IMR-90 (cell line): ENCODE data around the gene HGFAC. TPM values are rescaled to one million over a fixed set of nuclear protein-coding genes. Genes with fewer than 3 reads are reported as not detected.

Experiments
- ATAC-seq: fragments of 200-7000 bp; cut with Tn5 transposase; 2 replicates; pipeline ENCODE4 v1.9.1; 2020; ENCODE audit warnings: low read depth, mild to moderate bottlenecking, moderate library complexity
- BruUV-seq: library from RNA; stranded (reverse); fragments of 400-500 nt; replicated peaks from 2 replicates; lab custom pipeline; 2021; lab: Mats Ljungman, UMichigan
- CTCF ChIA-PET: fragments of 300-600 bp; formaldehyde crosslinking; extraction: SDS; loops from one replicate; lab custom pipeline; 2021; ENCODE audit warnings: antibody characterized with exemption; lab: Yijun Ruan, JAX
- POLR2A ChIA-PET: fragments of 300-600 bp; sonication (Branson Sonifier 250); formaldehyde crosslinking; loops from one replicate; lab custom pipeline; 2022; ENCODE audit warnings: antibody characterized with exemption; ENCODE audit not compliant: unreplicated experiment; lab: Charles Lee
- DNase-seq: peaks from one replicate; pipeline ENCODE4 v3.0.0; 2013
- H2AFZ ChIP-seq: replicated peaks from 2 replicates; pipeline ENCODE3; 2013; ENCODE audit warnings: low read length, mild to moderate bottlenecking; ENCODE audit not compliant: poor library complexity
- H2AK5ac ChIP-seq: 2 replicates; pipeline ENCODE4 v1.6.1; 2013; ENCODE audit warnings: low read depth, low read length, inconsistent platforms
- H2AK9ac ChIP-seq: replicated peaks from 2 replicates; pipeline ENCODE3; 2013; ENCODE audit warnings: mild to moderate bottlenecking, low read depth, low read length, moderate library complexity; ENCODE audit not compliant: poor library complexity
- H2BK120ac ChIP-seq: 2 replicates; pipeline ENCODE4 v1.6.1; 2013; ENCODE audit warnings: low read depth, low read length, inconsistent platforms
- H2BK15ac ChIP-seq: 3 replicates; pipeline ENCODE4 v1.6.1; 2013; ENCODE audit warnings: low read depth, low read length, inconsistent platforms
- H2BK20ac ChIP-seq: 2 replicates; pipeline ENCODE4 v1.6.1; 2013; ENCODE audit warnings: low read depth, mild to moderate bottlenecking, inconsistent platforms, low read length, moderate library complexity
- H2BK5ac ChIP-seq: 2 replicates; pipeline ENCODE4 v1.6.1; 2013; ENCODE audit warnings: mild to moderate bottlenecking, low read depth, low read length, inconsistent platforms; ENCODE audit not compliant: poor library complexity, severe bottlenecking
- H3K14ac ChIP-seq: replicated peaks from 2 replicates; pipeline ENCODE4 v1.6.1; 2013; ENCODE audit warnings: low read depth, low read length, inconsistent platforms
- H3K18ac ChIP-seq: 2 replicates; pipeline ENCODE4 v1.6.1; 2013; ENCODE audit warnings: low read depth, low read length, control low read depth
- H3K23ac ChIP-seq: 2 replicates; pipeline ENCODE4 v1.6.1; 2013; ENCODE audit warnings: low read depth, low read length, inconsistent platforms
- H3K27ac ChIP-seq: 2 replicates; pipeline ENCODE4 v1.5.1; 2013; ENCODE audit warnings: mild to moderate bottlenecking, control low read depth, low read length; ENCODE audit not compliant: insufficient read depth
- H3K27me3 ChIP-seq: 2 replicates; pipeline ENCODE4 v1.6.1; 2013; ENCODE audit warnings: low read length; ENCODE audit not compliant: control insufficient read depth, insufficient read depth
- H3K36me3 ChIP-seq: 2 replicates; pipeline ENCODE4 v1.6.1; 2013; ENCODE audit warnings: low read length, mixed read lengths; ENCODE audit not compliant: control insufficient read depth, insufficient read depth
- H3K4ac ChIP-seq: 2 replicates; pipeline ENCODE4 v1.6.1; 2013; ENCODE audit warnings: low read depth, low read length, inconsistent platforms
- H3K4me1 ChIP-seq: 2 replicates; pipeline ENCODE4 v1.6.1; 2013; ENCODE audit warnings: low read length, mixed read lengths; ENCODE audit not compliant: control insufficient read depth, insufficient read depth
- H3K4me2 ChIP-seq: 2 replicates; pipeline ENCODE4 v1.6.1; 2013; ENCODE audit warnings: low read depth, mild to moderate bottlenecking, control low read depth, low read length, moderate library complexity
- H3K4me3 ChIP-seq: 2 replicates; pipeline ENCODE4 v1.5.1; 2013; ENCODE audit warnings: low read depth, mild to moderate bottlenecking, control low read depth, low read length, moderate library complexity; ENCODE audit not compliant: insufficient read depth
- H3K56ac ChIP-seq: 2 replicates; pipeline ENCODE4 v1.6.1; 2013; ENCODE audit warnings: low read length, inconsistent platforms; ENCODE audit not compliant: insufficient read depth; ENCODE audit errors: extremely low read depth
- H3K79me1 ChIP-seq, 2 experiments: 2 replicates each; pipeline ENCODE4 v1.6.1; 2013; ENCODE audit warnings: low read length in 2 of 2, inconsistent platforms in 1 of 2, low read depth in 1 of 2
- H3K9ac ChIP-seq: 2 replicates; pipeline ENCODE4 v1.6.1; 2013; ENCODE audit warnings: low read depth, low read length, control low read depth
- H3K9me1 ChIP-seq: 2 replicates; pipeline ENCODE4 v1.6.1; 2013; ENCODE audit warnings: low read length, inconsistent platforms; ENCODE audit not compliant: insufficient read depth
- H3K9me3 ChIP-seq: 2 replicates; pipeline ENCODE4 v1.6.1; 2013; ENCODE audit warnings: low read length; ENCODE audit not compliant: control insufficient read depth, insufficient read depth
- H4K20me1 ChIP-seq: 2 replicates; pipeline ENCODE4 v1.6.1; 2013; ENCODE audit warnings: low read length, inconsistent platforms; ENCODE audit not compliant: insufficient read depth
- H4K5ac ChIP-seq: 2 replicates; pipeline ENCODE4 v1.6.1; 2013; ENCODE audit warnings: mild to moderate bottlenecking, low read depth, low read length, control low read depth
- H4K8ac ChIP-seq, 2 experiments: 2 replicates each; pipeline ENCODE4 v1.6.1; 2013; ENCODE audit warnings: low read depth in 2 of 2, low read length in 2 of 2, control low read depth in 1 of 2, inconsistent platforms in 1 of 2
- H4K91ac ChIP-seq: 2 replicates; pipeline ENCODE4 v1.6.1; 2013; ENCODE audit warnings: low read depth, low read length, inconsistent platforms; ENCODE audit not compliant: insufficient read depth
- CHD1 ChIP-seq: IDR thresholded peaks from 2 replicates; pipeline ENCODE4 v1.6.1; 2012; ENCODE audit warnings: low read depth, low read length, improper control_type of control experiment
- POLR2A ChIP-seq: IDR thresholded peaks from 2 replicates; pipeline ENCODE4 v1.6.1; 2012; ENCODE audit warnings: mild to moderate bottlenecking, low read depth, low read length
- SMC3 ChIP-seq: fragments of 150-350 bp; IDR thresholded peaks from 2 replicates; pipeline ENCODE4 v1.6.1; 2016; ENCODE audit warnings: low read depth, mild to moderate bottlenecking, antibody characterized with exemption, low read length, moderate library complexity
- WGBS, 2 experiments: methylation state at CpG; one replicate each; pipeline versions ENCODE4 v1.1.5 to v1.1.7; 2013; ENCODE audit warnings: missing lambda C conversion rate in 2 of 2; ENCODE audit not compliant: insufficient read length in 1 of 2; ENCODE audit errors: extremely low coverage in 2 of 2; 5-methylcytosine and 5-hydroxymethylcytosine counted together
- dilution Hi-C: fragments of 300-500 bp; cut with HindIII; formaldehyde crosslinking; loops from one replicate; pipeline ENCODE4 v1.14.3; 2018; ENCODE audit warnings: low sequenced_read_pairs; ENCODE audit not compliant: unreplicated experiment
- in situ Hi-C: fragments of 300-500 bp; cut with MboI; formaldehyde crosslinking; loops from 3 replicates; pipeline ENCODE4 v1.14.3; 2019; ENCODE audit warnings: low sequenced_read_pairs, inconsistent platforms, mixed read lengths
- intact Hi-C: fragments of 100-400 bp; cut with micrococcal nuclease; formaldehyde crosslinking; loops from 2 replicates; pipeline ENCODE4 v1.10.0; 2022
- polyA plus RNA-seq, 3 experiments: library from polyadenylated mRNA; depleted of rRNA; stranded (reverse); fragments of >200 nt; gene quantifications; 2 replicates each; pipeline ENCODE4 v1.2.3, GENCODE V29; 2012; ENCODE audit warnings: low replicate concordance in 1 of 3
- total RNA-seq: library from RNA; depleted of rRNA; stranded (reverse); fragments of >200 nt; gene quantifications from 2 replicates; pipeline ENCODE4 v1.2.3, GENCODE V29; 2012

HGFAC gene
- total and polyA plus RNA-seq, 2 of the 4 experiments (the other 2 are of a cell fraction), result 0.05 TPM; not detected in 1

DNA sequence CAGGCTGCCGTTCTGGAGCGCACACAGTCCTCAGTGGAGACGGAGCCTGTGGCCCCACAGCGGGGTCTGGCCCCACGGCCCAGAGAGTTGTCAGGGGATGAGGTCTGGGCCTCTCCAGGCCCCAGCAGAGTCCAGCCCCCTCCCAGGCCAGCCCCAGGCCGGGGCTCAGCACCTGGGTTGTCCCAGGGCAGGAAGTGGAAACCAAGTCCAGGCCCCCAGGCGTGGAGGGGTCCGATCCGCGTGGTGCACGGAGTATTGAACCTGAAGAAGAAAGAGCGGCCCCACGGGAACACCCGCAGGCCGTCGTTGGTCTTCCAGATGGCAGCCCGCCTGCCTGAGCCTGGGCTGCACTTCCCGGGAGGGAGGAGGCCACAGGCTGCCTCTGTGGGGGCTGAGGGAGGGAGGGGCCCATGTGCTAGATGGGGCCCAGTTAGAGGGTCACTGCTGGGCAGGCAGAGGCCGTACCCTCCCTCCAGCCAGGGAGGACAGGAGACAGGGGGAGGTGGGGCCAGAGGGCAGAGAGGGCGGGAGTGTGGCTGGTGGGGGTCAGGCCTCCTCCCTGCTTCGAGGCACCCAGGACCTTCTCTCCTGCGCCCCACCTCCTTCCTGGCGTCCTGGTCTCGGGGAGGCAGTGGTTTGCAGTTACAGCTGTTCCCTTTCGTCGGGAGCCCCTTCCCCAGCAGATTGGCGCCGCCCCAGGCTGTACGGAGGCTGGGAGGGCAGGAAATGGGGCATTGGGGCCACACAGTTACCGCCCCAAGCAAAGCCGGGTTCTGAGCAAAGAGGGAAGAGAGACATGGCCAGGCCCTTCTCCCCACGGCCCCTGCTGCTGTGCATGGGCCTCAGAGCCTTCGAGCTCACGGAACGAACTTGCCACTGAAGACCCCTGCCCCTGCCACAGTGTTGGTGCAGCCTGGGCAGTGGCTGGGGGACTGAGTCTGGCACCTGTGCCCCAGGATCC is 8.1 kb downstream of the HGFAC start:
- intact Hi-C loops (no loop called here), dilution Hi-C loops (no loop called here), in situ Hi-C loops (no loop called here)
- Histone ChIP-seq H3K4me1 (peaks cover 7% of the 10 kb centered on the region; the same call in 1 of the 2 replicates), H3K9me3 (peaks cover 4% of the 10 kb centered on the region), H3K79me1 (no peaks in the 10 kb centered on the region), H3K27me3 (peaks cover 2% of the 10 kb centered on the region; the same call in 1 of the 2 replicates), H4K5ac (no peak overlapping the region), H2AFZ (no peak overlapping the region), H4K91ac (no peak overlapping the region), H3K56ac (no peak overlapping the region), H2BK120ac (no peak overlapping the region), H4K8ac (no peak overlapping the region), H3K9me1 (no peaks in the 10 kb centered on the region; the same call in 1 of the 2 replicates), H3K36me3 (no peaks in the 10 kb centered on the region), H3K27ac (no peak overlapping the region), H3K9ac (no peak overlapping the region), H3K4me3 (no peak overlapping the region), H3K4me2 (no peak overlapping the region), H3K23ac (no peak overlapping the region), H2BK20ac (no peak overlapping the region), H3K4ac (no peak overlapping the region), H4K20me1 (no peaks in the 10 kb centered on the region; the same call in none of the 2 replicates), H3K18ac (no peak overlapping the region), H2BK15ac (no peak overlapping the region), H2AK5ac (peak overlapping the region; percentile 24; the same call in 1 of the 2 replicates), H3K14ac (no peak overlapping the region), H2AK9ac (no peak overlapping the region), H2BK5ac (no peak overlapping the region)
- ATAC-seq (no peak), DNase-seq (no peak)
- WGBS, 2 experiments, result 69% methylated on average over 4 of the region's 35 CpGs; no CpG with 5 or more reads in 1 of the 2 experiments
- TF ChIP-seq SMC3 (no peak), POLR2A (no peak), CHD1 (no peak)
- ChIA-PET POLR2A (no interaction called here), CTCF (no interaction called here)
- BruUV-seq, result no TSS peak
